ENCODE results near the gene POLR3GL. TPM values are rescaled to one million over a fixed set of nuclear protein-coding genes. Genes with fewer than 3 reads are reported as not detected.

Gene POLR3GL
- total RNA-seq, 4 donors from 2014 or later = 32.9 to 44.0 (median 37.6) TPM

- 54 to 59% methylated on average over 2 to 4 of the region's 6 CpGs for WGBS, 2 donors (ENCODE audit: low coverage in 1 of 2)
- H3K4me1 ChIP-seq = peaks cover 50 to 95% (median 76%) of the 10 kb centered on the region in 3 donors
- TF ChIP-seq POLR2A (IDR thresholded peaks at IDR 0.05) (no peak), CTCF (IDR thresholded peaks at IDR 0.05) (no peak), POLR2AphosphoS5 (IDR thresholded peaks at IDR 0.05) (peak; percentile 77)
- peak overlapping the region; percentile 93 to 99 (median 95) for H3K27ac ChIP-seq
- no peaks in the 10 kb centered on the region for H3K36me3 ChIP-seq
- no peak overlapping the region for H3K4me3 ChIP-seq
- no peaks in the 10 kb centered on the region for H3K27me3 ChIP-seq
- no peak for ATAC-seq
- no peaks in the 10 kb centered on the region for H3K9me3 ChIP-seq
These were observed 17.7 kb downstream of the POLR3GL start for GRCh38 chr1:145982010-145982723.

- Histone ChIP-seq H3K27me3 (no peaks in the 10 kb centered on the region), H3K4me1 (peaks cover 43 to 84% (median 68%) of the 10 kb centered on the region in 3 donors), H3K27ac (peak overlapping the region; percentile 93 to 99 (median 95)), H3K9me3 (no peaks in the 10 kb centered on the region), H3K4me3 (no peak overlapping the region), H3K36me3 (no peaks in the 10 kb centered on the region)
- no peak for TF ChIP-seq EP300 (IDR thresholded peaks at IDR 0.05)
- TF ChIP-seq CTCF (IDR thresholded peaks at IDR 0.05) = no peak
- TF ChIP-seq POLR2A (IDR thresholded peaks at IDR 0.05) = no peak
- peak; percentile 57 for TF ChIP-seq POLR2AphosphoS5 (IDR thresholded peaks at IDR 0.05)
- 14 to 42% methylated on average over 1 of the region's 1 CpG for WGBS, 2 donors (ENCODE audit: low coverage in 1 of 2)
- no peak for ATAC-seq
These were observed 18.8 kb downstream of the POLR3GL start for GRCh38 chr1:145983206-145983675.

- Histone ChIP-seq H3K4me3 (no peak overlapping the region), H3K4me1 (peaks cover 34 to 75% (median 59%) of the 10 kb centered on the region in 3 donors), H3K27ac (peak overlapping the region; percentile 93 to 99 (median 95)), H3K9me3 (no peaks in the 10 kb centered on the region), H3K36me3 (no peaks in the 10 kb centered on the region), H3K27me3 (no peaks in the 10 kb centered on the region)
- 81 to 84% methylated on average over 7 to 12 of the region's 12 CpGs for WGBS, 2 donors (ENCODE audit: low coverage in 1 of 2)
- TF ChIP-seq POLR2A (IDR thresholded peaks at IDR 0.05) (no peak), CTCF (IDR thresholded peaks at IDR 0.05) (no peak), POLR2AphosphoS5 (IDR thresholded peaks at IDR 0.05) (no peak), EP300 (IDR thresholded peaks at IDR 0.05) (no peak)
- no peak for ATAC-seq
These were observed 19.7 kb downstream of the POLR3GL start for GRCh38 chr1:145983960-145984830.

- Histone ChIP-seq H3K4me3 (peak overlapping the region in 1 of 2 donors; percentile 15), H3K4me1 (peaks cover 30 to 70% (median 57%) of the 10 kb centered on the region in 3 donors), H3K27ac (peak overlapping the region; percentile 66 to 95 (median 94)), H3K36me3 (no peaks in the 10 kb centered on the region), H3K27me3 (no peaks in the 10 kb centered on the region), H3K9me3 (no peaks in the 10 kb centered on the region)
- no peak for TF ChIP-seq POLR2AphosphoS5 (IDR thresholded peaks at IDR 0.05)
- no peak for ATAC-seq
- 27 to 33% methylated on average over 1 to 2 of the region's 2 CpGs for WGBS, 2 donors (ENCODE audit: low coverage in 1 of 2)
These were observed 20.6 kb downstream of the POLR3GL start for GRCh38 chr1:145985129-145985501.

All from gastroesophageal sphincter (tissue), 4 donors.